Progenitor cell of endocrine pancreas (in vitro differentiated cells): ENCODE data around the gene TIPARP. TPM values are rescaled to one million over a fixed set of nuclear protein-coding genes. Genes with fewer than 3 reads are reported as not detected.
"Not testable (repeated sequence)": the region's sequence is repeated elsewhere in the genome, so short reads cannot be mapped to it uniquely, and the experiment has no call there.

Source experiments
- DNase-seq: peaks from one replicate; pipeline ENCODE4 v3.0.0; 2021; ENCODE audit warnings: low spot score; ENCODE audit not compliant: unreplicated experiment
- H3K27ac Mint-ChIP-seq: 2 replicates; pipeline ENCODE4 v1.8.0; 2021; ENCODE audit warnings: mild to moderate bottlenecking, moderate library complexity, mixed read lengths
- H3K27me3 Mint-ChIP-seq: 2 replicates; pipeline ENCODE4 v1.8.0; 2021; ENCODE audit warnings: mixed read lengths
- H3K36me3 Mint-ChIP-seq: 2 replicates; pipeline ENCODE4 v1.8.0; 2022; ENCODE audit warnings: mixed read lengths; ENCODE audit not compliant: insufficient read depth
- H3K4me1 Mint-ChIP-seq: 2 replicates; pipeline ENCODE4 v1.8.0; 2021; ENCODE audit warnings: low read depth, mixed read lengths
- H3K4me3 Mint-ChIP-seq: 2 replicates; pipeline ENCODE4 v1.8.0; 2021; ENCODE audit warnings: low read depth, mild to moderate bottlenecking, moderate library complexity, mixed read lengths
- H3K9me3 Mint-ChIP-seq: 2 replicates; pipeline ENCODE4 v1.8.0; 2021; ENCODE audit warnings: low read depth, mixed read lengths
- CTCF ChIP-seq: fragments of 200-600 bp; sonication (generic); IDR thresholded peaks from one replicate; pipeline ENCODE4 v1.5.0; 2021; ENCODE audit warnings: antibody characterized with exemption, mild to moderate bottlenecking; ENCODE audit not compliant: unreplicated experiment
- total RNA-seq: library from RNA; stranded (reverse); gene quantifications from 2 replicates; pipeline ENCODE4 v1.2.1, GENCODE V29; 2021

TIPARP gene
- total RNA-seq, 1 donor from 2014 or later: 38.6 TPM

- H3K27ac Mint-ChIP-seq: no peak overlapping the region
- TF ChIP-seq CTCF: no peak
- H3K27me3 Mint-ChIP-seq: no peaks in the 10 kb centered on the region
- H3K9me3 Mint-ChIP-seq: peaks cover 7% of the 10 kb centered on the region
- H3K36me3 Mint-ChIP-seq: no peaks in the 10 kb centered on the region
- DNase-seq: no peak
- H3K4me3 Mint-ChIP-seq: no peak overlapping the region
- H3K4me1 Mint-ChIP-seq: peaks cover 7% of the 10 kb centered on the region
These were observed 63.9 kb downstream of the TIPARP start for GRCh38 chr3:156738251-156738650.

GRCh38 chr3:156739976-156740375 lies 65.6 kb downstream of the TIPARP start:
- Mint-ChIP-seq H3K27ac (no peak overlapping the region), H3K27me3 (no peaks in the 10 kb centered on the region), H3K9me3 (peaks cover 7% of the 10 kb centered on the region), H3K4me1 (no peaks in the 10 kb centered on the region), H3K4me3 (no peak overlapping the region), H3K36me3 (no peaks in the 10 kb centered on the region)
- no peak for DNase-seq
- TF ChIP-seq CTCF: no peak

- H3K4me3 Mint-ChIP-seq, DNase-seq, H3K36me3 Mint-ChIP-seq, H3K27ac Mint-ChIP-seq, H3K4me1 Mint-ChIP-seq, H3K9me3 Mint-ChIP-seq, H3K27me3 Mint-ChIP-seq: not testable (repeated sequence)
These were observed 66.2 kb downstream of the TIPARP start for GRCh38 chr3:156740581-156740980.

GRCh38 chr3:156741935-156742334 lies 67.5 kb downstream of the TIPARP start:
- TF ChIP-seq CTCF: no peak
- Mint-ChIP-seq H3K4me1 (no peaks in the 10 kb centered on the region), H3K4me3 (no peak overlapping the region), H3K27me3 (no peaks in the 10 kb centered on the region), H3K36me3 (peaks cover under 1% of the 10 kb centered on the region), H3K9me3 (peaks cover 9% of the 10 kb centered on the region), H3K27ac (no peak overlapping the region)
- DNase-seq: no peak

GRCh38 chr3:156742401-156742800 lies 68.0 kb downstream of the TIPARP start:
- DNase-seq: no peak
- H3K4me1 Mint-ChIP-seq: no peaks in the 10 kb centered on the region
- H3K36me3 Mint-ChIP-seq: peaks cover 1% of the 10 kb centered on the region
- no peak for TF ChIP-seq CTCF
- H3K27ac Mint-ChIP-seq: no peak overlapping the region
- no peaks in the 10 kb centered on the region for H3K27me3 Mint-ChIP-seq
- peaks cover 13% of the 10 kb centered on the region for H3K9me3 Mint-ChIP-seq
- no peak overlapping the region for H3K4me3 Mint-ChIP-seq

GRCh38 chr3:156743859-156744258 lies 69.5 kb downstream of the TIPARP start:
- H3K27ac Mint-ChIP-seq: no peak overlapping the region
- no peak for DNase-seq
- no peaks in the 10 kb centered on the region for H3K27me3 Mint-ChIP-seq
- no peak overlapping the region for H3K4me3 Mint-ChIP-seq
- peaks cover 3% of the 10 kb centered on the region for H3K4me1 Mint-ChIP-seq
- H3K36me3 Mint-ChIP-seq: peaks cover 1% of the 10 kb centered on the region
- no peak for TF ChIP-seq CTCF
- H3K9me3 Mint-ChIP-seq: peaks cover 13% of the 10 kb centered on the region
